HCT116 (cell line): ENCODE data around the gene ZFTA. TPM values are rescaled to one million over a fixed set of nuclear protein-coding genes. Genes with fewer than 3 reads are reported as not detected.

Experiments
- ATAC-seq: fragments of 200-7000 bp; cut with Tn5 transposase; 2 replicates; pipeline ENCODE4 v1.9.1; 2020; ENCODE audit warnings: mild to moderate bottlenecking, moderate library complexity
- BruUV-seq: library from RNA; stranded (reverse); fragments of 400-500 nt; replicated peaks from 2 replicates; lab custom pipeline; 2021; lab: Mats Ljungman, UMichigan
- CTCF ChIA-PET: fragments of 300-600 bp; sonication (Branson Sonifier 250); formaldehyde crosslinking; loops from one replicate; lab custom pipeline; 2021; ENCODE audit warnings: antibody characterized with exemption; lab: Charles Lee
- POLR2A ChIA-PET: fragments of 300-600, 350-600 bp; sonication (Branson Sonifier 250); formaldehyde crosslinking; loops from one replicate; lab custom pipeline; 2021; ENCODE audit warnings: antibody characterized with exemption; lab: Charles Lee
- RAD21 ChIA-PET, 2 experiments: fragments of 300-600 bp; sonication (Branson Sonifier 250); formaldehyde crosslinking; loops; one replicate each; lab custom pipeline; 2023; ENCODE audit warnings: low total read pairs in 2 of 2; ENCODE audit not compliant: uncharacterized antibody in 2 of 2, unreplicated experiment in 2 of 2, low non-redundant PET in 1 of 2; lab: Charles Lee
- DNase-seq: peaks from one replicate; pipeline ENCODE4 v3.0.0-alpha.2; 2010; ENCODE audit warnings: low read depth, low spot score
- H2AFZ ChIP-seq: fragments of 200-600 bp; shearing (Covaris generic), sonication (generic); 2 replicates; pipeline ENCODE4 v1.6.1; 2017; ENCODE audit warnings: low read depth, mixed run types, mixed read lengths, antibody characterized with exemption, low read length; ENCODE audit not compliant: poor library complexity, severe bottlenecking
- H3K27ac ChIP-seq: 2 replicates; pipeline ENCODE4 v1.5.1; 2012; ENCODE audit warnings: low read depth, low read length
- H3K27me3 ChIP-seq: fragments of 200-600 bp; sonication (generic); 2 replicates; pipeline ENCODE4 v1.6.1; 2016; ENCODE audit warnings: mixed run types, low read length, mixed read lengths; ENCODE audit not compliant: insufficient read depth
- H3K36me3 ChIP-seq, 2 experiments: fragments of 200-500 bp in 1 of 2; fragments of 200-600 bp in 1 of 2; sonication (Bioruptor generic) in 1 of 2; sonication (generic) in 1 of 2; 2 replicates each; pipeline versions ENCODE4 v1.5.1 to v1.6.1; 2014 to 2016; ENCODE audit warnings: low read length in 2 of 2, inconsistent platforms in 1 of 2, mixed read lengths in 1 of 2, mixed run types in 1 of 2; ENCODE audit not compliant: insufficient read depth in 2 of 2, control insufficient read depth in 1 of 2
- H3K4me1 ChIP-seq, 2 experiments: fragments of 200-600 bp in 1 of 2; sonication (generic) in 1 of 2; 2 replicates each; pipeline versions ENCODE4 v1.5.1 to v1.6.1; 2012 to 2017; ENCODE audit warnings: low read length in 2 of 2, inconsistent platforms in 1 of 2, mild to moderate bottlenecking in 1 of 2, mixed read lengths in 1 of 2, mixed run types in 1 of 2, moderate library complexity in 1 of 2; ENCODE audit not compliant: insufficient read depth in 2 of 2, control insufficient read depth in 1 of 2
- H3K4me2 ChIP-seq: fragments of 200-600 bp; sonication (generic); 2 replicates; pipeline ENCODE4 v1.6.1; 2017; ENCODE audit warnings: mixed run types, low read length, mixed read lengths
- H3K4me3 ChIP-seq, 2 experiments: fragments of 200-600 bp in 1 of 2; sonication (generic) in 1 of 2; replicated peaks in 1 of 2; 2 replicates each; pipeline ENCODE4 v1.5.1; 2011 to 2016; ENCODE audit warnings: low read length in 2 of 2, control low read depth in 1 of 2, low read depth in 1 of 2, mild to moderate bottlenecking in 1 of 2, mixed read lengths in 1 of 2, mixed run types in 1 of 2
- H3K79me2 ChIP-seq: fragments of 200-600 bp; sonication (generic); 2 replicates; pipeline ENCODE4 v1.6.1; 2017; ENCODE audit warnings: mild to moderate bottlenecking, mixed run types, low read length, moderate library complexity, mixed read lengths; ENCODE audit not compliant: insufficient read depth
- H3K9ac ChIP-seq: fragments of 200-600 bp; sonication (generic); 2 replicates; pipeline ENCODE4 v1.6.1; 2016; ENCODE audit warnings: low read length, mixed read lengths
- H3K9me2 ChIP-seq: fragments of 200-600 bp; sonication (generic), shearing (Covaris generic); 2 replicates; pipeline ENCODE4 v1.6.1; 2017; ENCODE audit warnings: mixed run types, mild to moderate bottlenecking, moderate library complexity; ENCODE audit not compliant: insufficient read depth
- H3K9me3 ChIP-seq, 2 experiments: fragments of 200-500 bp in 1 of 2; fragments of 200-600 bp in 1 of 2; sonication (Bioruptor generic) in 1 of 2; sonication (generic) in 1 of 2; 2 replicates each; pipeline ENCODE4 v1.6.1; 2014 to 2017; ENCODE audit warnings: low read length in 2 of 2, mixed read lengths in 2 of 2, inconsistent platforms in 1 of 2, low read depth in 1 of 2, mild to moderate bottlenecking in 1 of 2, mixed run types in 1 of 2, moderate library complexity in 1 of 2; ENCODE audit not compliant: control insufficient read depth in 1 of 2, insufficient read depth in 1 of 2
- H4K20me1 ChIP-seq: fragments of 200-600 bp; sonication (generic), shearing (Covaris generic); 2 replicates; pipeline ENCODE4 v1.6.1; 2017; ENCODE audit warnings: mixed run types, mild to moderate bottlenecking, moderate library complexity; ENCODE audit not compliant: insufficient read depth
- CTCF ChIP-seq, 3 experiments: fragments of 200-600 bp in 1 of 3; sonication (generic) in 1 of 3; IDR thresholded peaks in 2 of 3; conservative IDR thresholded peaks in 1 of 3; 2 replicates each; pipeline ENCODE4 v1.5.1; 2012 to 2017; ENCODE audit warnings: low read depth in 2 of 3, low read length in 2 of 3, antibody characterized with exemption in 1 of 3, borderline replicate concordance in 1 of 3, control low read depth in 1 of 3, mild to moderate bottlenecking in 1 of 3, mixed read lengths in 1 of 3, mixed run types in 1 of 3, moderate library complexity in 1 of 3; ENCODE audit not compliant: insufficient read depth in 1 of 3
- FOSL1 ChIP-seq: IDR thresholded peaks from 2 replicates; pipeline ENCODE4 v1.6.1; 2012; ENCODE audit warnings: low read depth
- MAX ChIP-seq: IDR thresholded peaks from 2 replicates; pipeline ENCODE4 v1.6.1; 2012
- POLR2A ChIP-seq: IDR thresholded peaks from 2 replicates; pipeline ENCODE4 v1.7.0; 2011; ENCODE audit warnings: borderline replicate concordance; ENCODE audit not compliant: insufficient read depth, insufficient read length; ENCODE audit errors: extremely low read depth
- POLR2AphosphoS5 ChIP-seq: IDR thresholded peaks from 2 replicates; pipeline ENCODE4 v1.6.1; 2011; ENCODE audit warnings: mild to moderate bottlenecking, low read depth, low read length, moderate library complexity
- RAD21 ChIP-seq: IDR thresholded peaks from 2 replicates; pipeline ENCODE4 v1.6.1; 2012; ENCODE audit warnings: low read depth, mild to moderate bottlenecking
- SP1 ChIP-seq: IDR thresholded peaks from 2 replicates; pipeline ENCODE4 v1.6.1; 2012; ENCODE audit warnings: low read depth
- SRF ChIP-seq: IDR thresholded peaks from 2 replicates; pipeline ENCODE4 v1.6.1; 2012; ENCODE audit warnings: low read depth
- TCF7L2 ChIP-seq: IDR thresholded peaks from 2 replicates; pipeline ENCODE4 v1.7.0; 2011; ENCODE audit warnings: borderline replicate concordance, inconsistent platforms; ENCODE audit not compliant: insufficient read depth, insufficient read length; ENCODE audit errors: extremely low read depth
- ZBTB33 ChIP-seq: IDR thresholded peaks from 2 replicates; pipeline ENCODE4 v1.6.1; 2011; ENCODE audit warnings: mild to moderate bottlenecking, low read length, moderate library complexity; ENCODE audit not compliant: insufficient replicate concordance; ENCODE audit errors: extremely low read depth
- ZNF274 ChIP-seq: fragments of 200-500 bp; sonication (Bioruptor generic); IDR thresholded peaks from 2 replicates; pipeline ENCODE4 v1.6.1; 2014; ENCODE audit warnings: mild to moderate bottlenecking, low read depth, low read length, inconsistent platforms
- intact Hi-C: fragments of 100-400 bp; cut with micrococcal nuclease; formaldehyde crosslinking; loops from 2 replicates; pipeline ENCODE4 v1.10.0; 2022
- total RNA-seq: library from RNA; stranded (reverse); gene quantifications from one replicate; pipeline ENCODE4 v1.2.1, GENCODE V29; 2021; ENCODE audit not compliant: unreplicated experiment

Gene ZFTA
- total RNA-seq, 1 experiment from 2014 or later, result 14.7 TPM

- BruUV-seq, result no TSS peak
- CTCF ChIA-PET, result interaction anchor here (1.5 kb wide), 1 partner anchor 175 kb away, joined by 3 read pairs; no protein-coding TSS in a partner anchor
These were observed 2.2 kb upstream of the ZFTA start for GRCh38 chr11:63770763-63771162.

More at GRCh38 chr11:63770763-63771162, 2.2 kb upstream of the ZFTA start:
- H3K36me3 ChIP-seq, result peaks cover 0 to 3% of the 10 kb centered on the region in 2 experiments; a peak in 1 of 4 replicates
- H3K4me3 ChIP-seq, result no peak overlapping the region
- TF ChIP-seq RAD21 (no peak), POLR2A (no peak), TCF7L2 (no peak), CTCF (IDR thresholded peaks at IDR 0.05 in 2 of 3, conservative IDR thresholded peaks at IDR 0.05 in 1 of 3; ENCODE audit: borderline replicate concordance in 1 of 3, insufficient read depth in 1 of 3, low read depth in 2 of 3, low read length in 2 of 3) (no peak), SRF (no peak), ZNF274 (no peak), FOSL1 (no peak), POLR2AphosphoS5 (no peak), ZBTB33 (no peak), SP1 (no peak), MAX (no peak)
- no peaks in the 10 kb centered on the region for H3K9me2 ChIP-seq
- DNase-seq (no peak), ATAC-seq (no peak)
- no peaks in the 10 kb centered on the region for H3K9me3 ChIP-seq
- ChIA-PET POLR2A (no interaction called here), RAD21 (no interaction called here)
- H3K27ac ChIP-seq, result no peak overlapping the region
- no peak overlapping the region for H3K4me2 ChIP-seq
- H4K20me1 ChIP-seq, result peaks cover 9% of the 10 kb centered on the region; the same call in 1 of the 2 replicates
- H2AFZ ChIP-seq, result no peak overlapping the region
- peaks cover 21% of the 10 kb centered on the region for H3K79me2 ChIP-seq
- H3K9ac ChIP-seq, result no peak overlapping the region
- intact Hi-C loops, result no loop called here
- peaks cover 14 to 29% of the 10 kb centered on the region in 2 experiments for H3K4me1 ChIP-seq
- no peaks in the 10 kb centered on the region for H3K27me3 ChIP-seq
